GM12878 (cell line): Measurements from ENCODE around the gene ATP6V1C2. TPM values are rescaled to one million over a fixed set of nuclear protein-coding genes. Genes with fewer than 3 reads are reported as not detected.

Experiments
- ATAC-seq: fragments of 200-7000 bp; cut with Tn5 transposase; 3 replicates; pipeline ENCODE4 v1.9.1; 2020; ENCODE audit warnings: mild to moderate bottlenecking, moderate library complexity
- BruUV-seq: library from RNA; stranded (reverse); fragments of 400-500 nt; replicated peaks from 2 replicates; lab custom pipeline; 2021; lab: Mats Ljungman, UMichigan
- CTCF ChIA-PET: fragments of 300-600 bp; sonication (Branson Sonifier 250); formaldehyde crosslinking; extraction: SDS; loops from one replicate; lab custom pipeline; 2021; ENCODE audit warnings: inconsistent platforms; lab: Yijun Ruan, JAX
- POLR2A ChIA-PET: fragments of 350-600 bp; formaldehyde crosslinking; extraction: SDS; loops from one replicate; lab custom pipeline; 2021; ENCODE audit warnings: inconsistent platforms; lab: Charles Lee
- RAD21 ChIA-PET: fragments of 300-600 bp; sonication (Branson Sonifier 250); formaldehyde crosslinking; loops from one replicate; lab custom pipeline; 2023; ENCODE audit warnings: antibody characterized with exemption; ENCODE audit not compliant: unreplicated experiment; lab: Charles Lee
- SMC1A ChIA-PET: fragments of 300-600 bp; sonication (Branson Sonifier 250); formaldehyde crosslinking; loops from one replicate; lab custom pipeline; 2023; ENCODE audit not compliant: unreplicated experiment, uncharacterized antibody; lab: Charles Lee
- DNase-seq: peaks from one replicate; pipeline ENCODE4 v3.0.0-alpha.2; 2011; ENCODE audit warnings: low read depth, low spot score
- FAIRE-seq: peaks from 3 replicates; lab custom pipeline; 2011; peaks lifted over from hg19 to GRCh38; lab: Jason Lieb, UNC
- H2AFZ ChIP-seq: 2 replicates; pipeline ENCODE4 v1.6.0; 2011; ENCODE audit warnings: low read depth, low read length, control low read depth; ENCODE audit not compliant: control insufficient read depth
- H3K27ac ChIP-seq: 2 replicates; pipeline ENCODE4 v1.5.1; 2011; ENCODE audit warnings: control low read depth; ENCODE audit not compliant: control insufficient read depth, insufficient read depth
- H3K27me3 ChIP-seq, 2 experiments: replicated peaks in 1 of 2; 2 replicates each; pipeline versions ENCODE4 v1.6.0 to v1.6.1; 2011; ENCODE audit warnings: low read length in 1 of 2; ENCODE audit not compliant: control insufficient read depth in 2 of 2, insufficient read depth in 2 of 2
- H3K36me3 ChIP-seq, 2 experiments: 2 replicates each; pipeline ENCODE4 v1.5.1; 2011; ENCODE audit warnings: low read length in 1 of 2; ENCODE audit not compliant: control insufficient read depth in 2 of 2, insufficient read depth in 2 of 2
- H3K4me1 ChIP-seq: 2 replicates; pipeline ENCODE4 v1.6.1; 2011; ENCODE audit warnings: mild to moderate bottlenecking, low read length, moderate library complexity, mixed read lengths; ENCODE audit not compliant: control insufficient read depth, insufficient read depth
- H3K4me2 ChIP-seq: 2 replicates; pipeline ENCODE4 v1.6.0; 2011; ENCODE audit warnings: control low read depth; ENCODE audit not compliant: control insufficient read depth, insufficient read depth
- H3K4me3 ChIP-seq: fragments of 200-600 bp; sonication (generic); 2 replicates; pipeline ENCODE4 v1.5.1; 2016
- H3K79me2 ChIP-seq: 2 replicates; pipeline ENCODE4 v1.6.0; 2011; ENCODE audit warnings: low read length; ENCODE audit not compliant: control insufficient read depth, insufficient read depth
- H3K9ac ChIP-seq: 2 replicates; pipeline ENCODE4 v1.8.0; 2011; ENCODE audit warnings: low read length, control low read depth, mixed read lengths; ENCODE audit not compliant: control insufficient read depth, insufficient read depth
- H3K9me3 ChIP-seq: replicated peaks from 3 replicates; pipeline ENCODE4 v1.5.1; 2011; ENCODE audit warnings: mild to moderate bottlenecking, low read length; ENCODE audit not compliant: control insufficient read depth, insufficient read depth
- H4K20me1 ChIP-seq: 2 replicates; pipeline ENCODE4 v1.6.0; 2011; ENCODE audit not compliant: control insufficient read depth, insufficient read depth
- ASH2L ChIP-seq: fragments of 300-600, 200-600 bp; sonication (generic); IDR thresholded peaks from 2 replicates; pipeline ENCODE4 v1.6.1; 2017; ENCODE audit warnings: low read depth, mild to moderate bottlenecking, borderline replicate concordance
- BACH1 ChIP-seq: fragments of 450-650 bp; IDR thresholded peaks from 2 replicates; pipeline ENCODE4 v1.6.1; 2017; ENCODE audit warnings: mild to moderate bottlenecking, borderline replicate concordance
- BHLHE40 ChIP-seq, 2 experiments: fragments of 450-650 bp in 1 of 2; IDR thresholded peaks; 2 replicates each; pipeline ENCODE4 v1.6.1; 2011 to 2017; ENCODE audit warnings: low read depth in 2 of 2, borderline replicate concordance in 1 of 2, improper control_type of control experiment in 1 of 2, low read length in 1 of 2, mild to moderate bottlenecking in 1 of 2
- DPF2 ChIP-seq: fragments of 450-650 bp; IDR thresholded peaks from 2 replicates; pipeline ENCODE4 v1.6.1; 2017; ENCODE audit warnings: mild to moderate bottlenecking
- EED ChIP-seq: sonication (generic); IDR thresholded peaks from 2 replicates; pipeline ENCODE4 v1.6.1; 2016; ENCODE audit warnings: antibody characterized with exemption, low read depth
- GABPA ChIP-seq: IDR thresholded peaks from 2 replicates; pipeline ENCODE4 v1.6.1; 2014; ENCODE audit warnings: antibody characterized with exemption, low read depth, mild to moderate bottlenecking, inconsistent platforms
- IKZF1 ChIP-seq: fragments of 450-650 bp; conservative IDR thresholded peaks from 2 replicates; pipeline ENCODE4 v1.6.1; 2017; ENCODE audit warnings: antibody characterized with exemption, mild to moderate bottlenecking
- IKZF2 ChIP-seq, 2 experiments: fragments of 450-650 bp; IDR thresholded peaks; 2 replicates each; pipeline ENCODE4 v1.6.1; 2017; ENCODE audit warnings: mild to moderate bottlenecking in 2 of 2, moderate library complexity in 2 of 2
- NBN ChIP-seq: fragments of 450-650 bp; IDR thresholded peaks from 2 replicates; pipeline ENCODE4 v1.6.1; 2016
- NFXL1 ChIP-seq: fragments of 450-650 bp; IDR thresholded peaks from 2 replicates; pipeline ENCODE4 v1.6.1; 2017; ENCODE audit warnings: antibody characterized with exemption, mild to moderate bottlenecking, borderline replicate concordance
- PAX5 ChIP-seq: IDR thresholded peaks from 2 replicates; pipeline ENCODE4 v1.6.1; 2011; ENCODE audit warnings: low read depth, low read length, borderline replicate concordance
- RB1 ChIP-seq: fragments of 450-650 bp; formaldehyde crosslinking; IDR thresholded peaks from 2 replicates; pipeline ENCODE4 v1.6.1; 2017; ENCODE audit warnings: mild to moderate bottlenecking, borderline replicate concordance
- SIN3A ChIP-seq: IDR thresholded peaks from 2 replicates; pipeline ENCODE4 v1.6.1; 2012; ENCODE audit warnings: low read depth, low read length, improper control_type of control experiment
- SPI1 ChIP-seq: IDR thresholded peaks from 2 replicates; pipeline ENCODE4 v1.6.1; 2011; ENCODE audit warnings: low read depth, mild to moderate bottlenecking, low read length, moderate library complexity, borderline replicate concordance; ENCODE audit not compliant: insufficient read depth
- TBL1XR1 ChIP-seq: IDR thresholded peaks from 2 replicates; pipeline ENCODE4 v1.6.1; 2012; ENCODE audit warnings: low read depth, low read length, improper control_type of control experiment
- ZNF274 ChIP-seq: IDR thresholded peaks from one replicate; pipeline ENCODE4 v1.8.0; 2011; ENCODE audit not compliant: insufficient read length, insufficient read depth
- ZNF384 ChIP-seq: IDR thresholded peaks from 2 replicates; pipeline ENCODE4 v1.6.1; 2012; ENCODE audit warnings: low read depth, mild to moderate bottlenecking, low read length, improper control_type of control experiment, borderline replicate concordance
- WGBS: methylation state at CpG from one replicate; pipeline ENCODE4 v1.1.6; 2016; ENCODE audit warnings: low lambda C conversion rate; ENCODE audit not compliant: insufficient replicate concordance, insufficient coverage; ENCODE audit errors: missing lambda C conversion rate; 5-methylcytosine and 5-hydroxymethylcytosine counted together
- in situ Hi-C: fragments of 300-500 bp; cut with MboI; formaldehyde crosslinking; loops from 9 replicates; pipeline ENCODE4 v1.14.3; 2018; ENCODE audit warnings: mixed read lengths
- intact Hi-C: fragments of 100-400 bp; cut with micrococcal nuclease; formaldehyde crosslinking; loops from one replicate; pipeline ENCODE4 v1.14.2; 2022; ENCODE audit not compliant: unreplicated experiment
- polyA plus RNA-seq, 11 experiments: library from polyadenylated mRNA; depleted of rRNA in 4 of 11; unstranded in 6 of 11; stranded (reverse) in 5 of 11; fragments of >200 nt; fragmentation: Nextera tagmentation in 4 of 11; fragmentation: Illumina TruSeq in 1 of 11; extraction: Ambion mirVana in 4 of 11; extraction: Trizol in 1 of 11; gene quantifications; 1 replicate in 1 of 11; 2 replicates in 10 of 11; pipeline versions ENCODE4 v1.2.1 to v1.2.3, GENCODE V29; 2011 to 2016; ENCODE audit warnings: inconsistent platforms in 2 of 11, missing spikeins in 2 of 11, low read depth in 1 of 11
- total RNA-seq, 4 experiments: library from RNA; depleted of rRNA in 3 of 4; stranded (reverse); fragments of >200 nt in 3 of 4; fragmentation: Illumina TruSeq in 1 of 4; extraction: Trizol in 1 of 4; gene quantifications; 2 replicates each; pipeline versions ENCODE4 v1.2.1 to v1.2.3, GENCODE V29; 2013 to 2021
- TF ChIP-seq, protein P1 (sequence below): IDR thresholded peaks from 2 replicates; pipeline ENCODE4 v1.6.1; 2012; ENCODE audit warnings: low read depth, low read length, improper control_type of control experiment

Gene ATP6V1C2
- total and polyA plus RNA-seq, 10 of the 15 experiments (the other 5 are each of a cell fraction or from before 2014, with no cell fraction given): 0.04 to 1.5 (median 0.24) TPM; not detected in 1

DNA sequence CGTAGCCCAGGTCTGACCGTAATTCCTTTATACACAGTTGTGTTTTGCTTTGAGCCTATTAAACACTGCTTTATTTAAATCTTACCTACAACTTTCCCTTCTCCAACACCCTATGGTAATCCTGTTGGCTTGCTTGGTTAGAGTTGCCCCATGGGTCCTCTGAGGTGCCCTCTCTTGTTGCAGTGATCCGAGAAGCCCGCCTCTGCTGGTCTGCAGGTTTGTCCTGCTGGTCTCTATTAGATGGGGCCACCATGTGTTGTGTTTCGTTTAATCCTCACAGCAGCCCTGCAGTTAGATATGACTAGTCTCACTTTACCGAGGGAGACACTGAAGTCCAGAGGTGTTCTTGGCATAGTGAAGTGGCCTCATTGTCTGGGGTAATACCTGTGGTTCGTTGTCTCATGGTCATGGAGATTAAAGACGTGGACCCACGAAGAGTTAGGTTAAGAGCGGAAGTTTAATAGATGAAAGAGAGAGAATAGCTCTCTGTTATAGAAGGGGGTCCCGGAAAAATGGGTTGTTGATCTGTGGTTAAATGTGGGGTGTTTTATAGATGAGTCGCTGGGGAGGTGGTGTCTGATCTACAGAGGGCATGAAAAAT is 98.4 kb downstream of the ATP6V1C2 start:
- intact Hi-C loops: loop anchor here (10.0 kb wide), 1 partner anchor 925 kb away; the partner anchor contains the start of gene LPIN1
- no peak for FAIRE-seq
- no TSS peak for BruUV-seq

More for the DNA sequence above, 98.4 kb downstream of the ATP6V1C2 start:
- H3K27ac ChIP-seq: no peak overlapping the region
- no peaks in the 10 kb centered on the region for H3K4me1 ChIP-seq
- WGBS: 45% methylated on average over 12 of the region's 12 CpGs
- no peaks in the 10 kb centered on the region for H3K79me2 ChIP-seq
- H3K9ac ChIP-seq: no peak overlapping the region
- POLR2A ChIA-PET: no interaction called here
- H3K4me2 ChIP-seq: no peak overlapping the region
- no peak for TF ChIP-seq ASH2L
- TF ChIP-seq RB1: no peak
- no peak for TF ChIP-seq IKZF2 (IDR thresholded peaks at IDR 0.05)
- no peak for TF ChIP-seq TBL1XR1
- TF ChIP-seq ZNF274: no peak
- TF ChIP-seq ZNF384: no peak
- TF ChIP-seq PAX5: no peak
- TF ChIP-seq NFXL1: no peak
- no peak for TF ChIP-seq BACH1
- no peak for TF ChIP-seq SPI1
- no peak for TF ChIP-seq GABPA
- TF ChIP-seq EED: no peak
- TF ChIP-seq, protein P1, sequence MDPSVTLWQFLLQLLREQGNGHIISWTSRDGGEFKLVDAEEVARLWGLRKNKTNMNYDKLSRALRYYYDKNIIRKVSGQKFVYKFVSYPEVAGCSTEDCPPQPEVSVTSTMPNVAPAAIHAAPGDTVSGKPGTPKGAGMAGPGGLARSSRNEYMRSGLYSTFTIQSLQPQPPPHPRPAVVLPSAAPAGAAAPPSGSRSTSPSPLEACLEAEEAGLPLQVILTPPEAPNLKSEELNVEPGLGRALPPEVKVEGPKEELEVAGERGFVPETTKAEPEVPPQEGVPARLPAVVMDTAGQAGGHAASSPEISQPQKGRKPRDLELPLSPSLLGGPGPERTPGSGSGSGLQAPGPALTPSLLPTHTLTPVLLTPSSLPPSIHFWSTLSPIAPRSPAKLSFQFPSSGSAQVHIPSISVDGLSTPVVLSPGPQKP: no peak
- TF ChIP-seq BHLHE40 (IDR thresholded peaks at IDR 0.05; ENCODE audit: borderline replicate concordance in 1 of 2, low read depth in 2 of 2, low read length in 1 of 2): no peak
- no peak for TF ChIP-seq SIN3A
- TF ChIP-seq IKZF1: no peak
- no peak for TF ChIP-seq DPF2
- no peak for TF ChIP-seq NBN
- SMC1A ChIA-PET: no interaction called here
- no peaks in the 10 kb centered on the region for H3K9me3 ChIP-seq
- DNase-seq (no peak), ATAC-seq (no peak)
- peaks cover 0 to 3% of the 10 kb centered on the region in 2 experiments; a peak in 3 of 4 replicates for H3K27me3 ChIP-seq
- RAD21 ChIA-PET: no interaction called here
- no peak overlapping the region for H3K4me3 ChIP-seq
- no peaks in the 10 kb centered on the region for H3K36me3 ChIP-seq
- no peak overlapping the region for H2AFZ ChIP-seq
- CTCF ChIA-PET: interaction anchor here (1.3 to 1.4 kb wide), 2 partner anchors 12 to 80 kb away, joined by 3 to 9 read pairs; no protein-coding TSS in a partner anchor
- no peaks in the 10 kb centered on the region for H4K20me1 ChIP-seq
- in situ Hi-C loops: no loop called here
